IPS-NIHi11 (cell line): ENCODE measurements around the gene ABHD4.
"Not testable (repeated sequence)": the region's sequence is repeated elsewhere in the genome, so short reads cannot be mapped to it uniquely, and the experiment has no call there.

Experiments used
- DNase-seq: peaks from one replicate; pipeline ENCODE4 v3.0.0; 2012; ENCODE audit warnings: mixed read lengths, low spot score

The ABHD4 gene

DNA sequence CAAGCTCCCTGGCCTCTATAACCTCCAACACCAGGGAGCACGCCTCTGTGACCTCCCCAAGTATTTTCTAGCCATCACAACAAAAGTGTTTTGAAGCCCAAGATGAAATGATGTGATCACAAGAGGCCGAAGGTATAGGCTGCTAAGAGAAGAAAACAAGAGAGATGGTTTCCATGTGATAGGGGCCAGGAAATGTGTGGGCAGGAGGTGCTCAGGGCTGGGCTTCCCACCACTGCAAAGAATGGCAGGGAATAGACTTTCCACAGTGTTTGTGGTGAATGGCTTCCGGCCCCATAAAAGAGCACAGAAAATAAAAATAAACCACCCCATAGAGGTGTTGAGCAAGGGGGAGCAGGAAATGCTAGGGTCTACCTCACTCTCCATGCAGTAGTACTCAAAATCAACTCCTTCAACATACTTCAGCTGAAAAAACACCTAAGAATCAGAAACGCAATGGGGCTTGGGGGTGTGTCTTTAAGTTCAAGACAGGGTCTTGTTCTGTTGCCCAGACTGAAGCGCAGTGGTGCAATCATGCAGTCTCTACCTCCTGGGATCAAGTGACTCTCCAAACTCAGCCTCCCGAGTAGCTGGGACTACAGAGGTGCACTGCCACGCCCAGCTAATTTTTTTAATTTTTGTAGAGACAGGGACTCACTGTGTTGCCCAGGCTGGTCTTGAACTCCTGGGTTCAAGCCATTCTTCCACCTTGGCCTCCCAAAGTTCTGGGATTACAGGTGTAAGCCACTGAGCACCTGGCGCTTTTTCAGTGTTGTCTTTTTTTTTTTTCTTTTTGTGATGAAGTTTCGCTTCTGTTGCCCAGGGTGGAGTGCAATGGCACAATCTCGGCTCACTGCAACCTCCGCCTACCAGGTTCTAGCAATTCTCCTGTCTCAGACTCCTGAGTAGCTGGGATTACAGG lies 36.2 kb upstream of the ABHD4 start:
- no peak for DNase-seq

DNA sequence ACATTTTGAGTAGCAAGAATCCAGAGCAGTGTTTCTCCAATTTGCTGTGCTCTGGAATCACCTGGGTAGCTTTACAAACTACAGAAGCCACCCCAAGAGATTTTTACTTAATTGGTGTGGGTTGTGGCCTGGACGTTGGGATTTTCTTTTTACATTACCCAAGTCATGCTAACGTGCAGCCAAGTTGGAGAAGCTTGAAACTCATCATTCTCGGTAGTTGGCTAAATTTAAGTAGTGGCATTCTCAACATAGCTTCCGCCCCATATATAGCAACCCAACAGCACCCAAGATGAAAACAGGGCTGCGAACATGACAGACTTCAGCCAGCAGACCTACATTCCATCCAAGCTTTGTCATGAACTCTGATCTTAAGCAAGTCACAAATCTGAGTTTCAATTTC lies 34.1 kb upstream of the ABHD4 start:
- no peak for DNase-seq

- no peak for DNase-seq
These were observed 33.6 kb upstream of the ABHD4 start for GRCh38 chr14:22564463-22564862.

- no peak for DNase-seq
These were observed 32.6 kb upstream of the ABHD4 start for GRCh38 chr14:22565391-22565945.

- not testable (repeated sequence) for DNase-seq
These were observed 31.8 kb upstream of the ABHD4 start for GRCh38 chr14:22566266-22566665.

- no peak for DNase-seq
These were observed 31.3 kb upstream of the ABHD4 start for GRCh38 chr14:22566845-22567244.

DNA sequence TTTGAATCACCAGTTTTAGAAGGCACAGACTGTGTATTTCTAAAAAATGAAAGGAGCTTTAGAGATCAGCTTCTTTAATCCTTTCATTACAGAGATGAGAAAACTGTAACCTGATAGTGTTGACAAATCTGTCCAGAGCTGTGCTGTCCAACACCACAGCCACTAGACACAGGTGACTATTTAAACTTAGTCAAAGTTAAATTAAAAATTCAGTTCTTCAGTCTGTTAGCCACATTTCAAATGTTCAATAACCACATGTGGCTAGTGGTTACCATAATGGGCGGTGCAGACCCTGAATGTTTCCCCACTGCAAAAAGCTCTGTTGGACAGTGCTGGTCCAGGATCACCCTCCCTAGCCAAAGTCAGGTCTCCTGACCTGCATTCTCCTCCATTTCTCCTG lies 30.7 kb upstream of the ABHD4 start:
- no peak for DNase-seq

DNA sequence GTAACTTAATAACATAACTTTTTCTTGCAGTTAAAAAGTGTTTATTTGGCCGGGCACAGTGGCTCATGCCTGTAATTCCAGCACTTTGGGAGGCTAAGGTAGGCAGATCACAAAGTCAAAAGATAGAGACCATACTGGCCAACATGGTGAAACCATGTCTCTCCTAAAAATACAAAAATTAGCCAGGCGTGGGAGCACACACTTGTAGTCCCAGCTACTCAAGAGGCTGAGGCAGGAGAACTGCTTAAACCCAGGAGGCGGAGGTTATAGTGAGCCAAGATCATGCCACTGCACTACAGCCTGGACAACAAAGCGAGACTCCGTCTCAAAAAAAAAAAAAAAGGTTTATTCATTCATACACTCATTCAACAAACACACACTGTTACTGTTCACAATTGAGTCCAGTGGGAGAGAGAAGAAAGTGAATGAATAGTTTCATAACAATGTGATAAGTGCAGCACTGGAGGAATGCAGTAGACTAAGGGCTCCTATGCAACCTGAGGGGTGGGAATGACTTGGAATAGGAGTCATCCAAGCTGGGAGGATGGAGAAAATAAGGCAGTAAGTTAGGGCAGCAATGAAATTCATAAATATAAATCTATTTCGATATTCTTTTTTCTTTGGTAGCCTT lies 28.9 kb upstream of the ABHD4 start:
- DNase-seq, result no peak

DNA sequence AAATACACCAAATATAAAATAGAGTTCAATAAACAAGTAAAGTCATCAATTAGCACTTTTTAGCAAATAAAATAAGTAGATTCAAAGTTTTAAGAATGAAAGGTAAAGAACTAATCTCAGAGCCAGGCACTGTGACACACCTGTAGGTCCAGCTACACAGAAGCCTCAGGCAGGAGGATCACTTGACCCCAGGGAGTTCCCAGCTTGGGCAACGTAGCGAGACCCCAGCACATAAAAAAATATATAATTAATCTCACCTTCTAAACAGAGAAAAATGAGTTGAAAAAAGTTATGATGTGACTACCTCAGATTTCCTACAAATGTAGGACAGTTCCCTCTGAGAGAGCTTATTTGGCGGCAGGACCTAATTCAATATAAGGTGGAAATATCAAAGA lies 28.4 kb upstream of the ABHD4 start:
- DNase-seq, result no peak

- DNase-seq, result peak; percentile 77
These were observed 27.8 kb upstream of the ABHD4 start for GRCh38 chr14:22570132-22570949.

- DNase-seq, result no peak
These were observed 25.5 kb upstream of the ABHD4 start for GRCh38 chr14:22572562-22573058.

DNA sequence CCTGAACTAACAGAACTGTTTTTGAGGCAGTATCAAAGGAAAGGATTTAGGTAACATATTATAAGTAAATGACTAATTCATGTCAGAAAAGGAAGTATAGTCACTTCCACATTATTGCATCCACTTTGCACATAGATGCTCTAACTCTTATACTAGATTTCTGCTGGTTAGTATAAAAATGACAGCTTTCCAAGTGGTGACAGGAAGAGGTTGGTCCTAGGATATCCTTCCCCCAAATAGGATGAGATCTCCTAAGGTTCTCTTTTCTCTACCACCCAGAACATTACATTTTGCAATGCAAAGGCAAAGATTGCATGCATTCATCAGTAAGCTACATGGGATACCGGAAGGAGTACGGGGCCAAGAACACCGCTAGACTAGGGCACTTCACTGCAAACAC lies 24.3 kb upstream of the ABHD4 start:
- no peak for DNase-seq

DNA sequence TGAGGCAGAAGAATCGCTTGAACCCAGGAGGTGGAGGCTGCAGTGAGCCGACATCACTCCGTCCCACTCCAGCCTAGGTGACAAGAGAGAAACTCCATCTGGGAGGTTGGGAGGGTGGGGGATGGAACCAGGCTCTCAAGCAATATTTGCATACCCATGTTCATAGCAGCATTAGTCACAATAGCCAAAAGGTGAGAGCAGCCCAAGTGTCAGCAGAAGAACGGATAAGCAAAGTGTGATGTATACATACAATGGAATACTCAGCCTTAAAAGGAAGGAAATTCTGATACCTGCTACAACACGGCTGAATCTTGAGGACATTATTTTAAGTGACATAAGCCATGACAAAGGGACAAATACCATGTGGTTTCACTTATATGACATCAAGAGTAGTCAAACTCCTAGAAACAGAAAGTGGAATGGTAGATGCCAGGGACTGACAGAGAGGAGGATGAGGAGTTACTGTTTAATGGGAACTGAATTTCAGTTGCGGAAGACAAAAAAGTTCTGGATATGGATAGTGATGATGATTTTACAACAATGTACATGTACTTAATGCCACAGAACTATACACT lies 20.7 kb upstream of the ABHD4 start:
- no peak for DNase-seq

- no peak for DNase-seq
These were observed 18.9 kb upstream of the ABHD4 start for GRCh38 chr14:22579236-22579635.

- DNase-seq, result no peak
These were observed 18.2 kb upstream of the ABHD4 start for GRCh38 chr14:22579881-22580280.

DNA sequence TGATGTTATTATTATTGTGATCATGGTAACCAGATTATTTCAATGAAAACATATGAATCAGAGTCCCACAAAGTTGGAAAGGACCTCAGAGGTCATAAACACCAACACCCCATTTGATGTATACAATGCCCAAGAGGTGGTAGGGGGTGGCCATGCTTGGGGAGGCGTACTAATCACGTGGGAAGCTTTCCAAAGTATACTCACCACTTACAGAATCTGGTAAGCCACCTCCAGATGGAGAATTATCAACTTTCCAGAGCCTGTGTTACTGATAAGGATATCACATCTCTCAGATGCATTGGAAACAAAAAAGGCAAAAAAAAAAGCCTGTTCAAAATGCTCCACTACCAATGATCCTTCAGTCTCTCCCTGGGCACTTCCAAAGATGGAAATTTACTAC lies 17.5 kb upstream of the ABHD4 start:
- DNase-seq, result no peak

DNA sequence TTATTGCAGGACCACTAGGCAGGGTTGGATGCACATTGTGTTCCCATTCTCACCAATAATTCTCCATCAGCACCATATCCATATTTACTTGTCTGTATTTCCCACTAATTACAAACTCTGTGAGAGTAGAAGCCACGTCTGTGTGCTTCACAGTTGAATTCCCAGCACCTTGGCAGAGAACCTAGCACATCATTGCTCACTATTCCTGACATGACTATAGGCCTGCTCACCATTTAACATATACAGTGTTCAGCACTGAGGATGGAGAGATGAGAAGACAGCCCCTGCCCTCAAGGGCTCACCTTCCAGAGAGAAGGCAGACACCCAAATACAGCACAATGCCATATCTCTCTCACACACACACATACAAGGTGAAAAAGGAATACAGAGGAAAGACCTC lies 14.1 kb upstream of the ABHD4 start:
- DNase-seq, result no peak

GRCh38 chr14:22587247-22587646 lies 10.9 kb upstream of the ABHD4 start:
- no peak for DNase-seq

DNA sequence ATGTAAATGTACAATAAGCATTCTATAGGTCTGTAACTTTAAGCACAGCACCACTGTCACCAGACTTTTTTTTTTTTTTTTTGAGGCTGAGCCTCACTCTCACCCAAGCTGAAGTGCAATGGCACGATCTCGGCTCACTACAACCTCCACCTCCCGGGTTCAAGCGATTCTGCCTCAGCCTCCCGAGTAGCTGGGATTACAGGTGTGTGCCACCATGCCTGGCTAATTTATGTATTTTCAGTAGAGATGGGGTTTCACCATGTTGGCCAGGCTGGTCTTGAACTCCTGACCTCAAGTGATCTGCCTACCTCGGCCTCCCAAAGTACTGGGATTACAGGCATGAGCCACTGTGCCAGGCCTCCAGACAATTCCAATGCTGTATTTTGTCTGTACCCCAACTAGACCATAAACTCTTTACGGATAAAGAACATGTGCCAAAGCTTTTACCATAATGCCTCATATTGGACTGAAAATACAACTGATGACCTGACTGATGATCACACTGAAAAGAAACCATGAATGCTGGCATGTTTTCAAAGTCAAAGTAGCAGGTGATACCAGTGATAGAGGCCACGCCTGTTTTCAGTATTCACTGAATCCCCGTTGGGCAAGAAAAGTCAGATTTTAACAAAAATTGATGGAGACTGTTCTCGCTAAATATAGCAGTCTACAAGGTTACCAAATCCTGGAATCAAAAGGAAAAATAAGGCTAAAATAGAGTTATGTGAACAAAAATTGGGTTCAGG lies 10.2 kb upstream of the ABHD4 start:
- not testable (repeated sequence) for DNase-seq

- no peak for DNase-seq
These were observed 9.5 kb upstream of the ABHD4 start for GRCh38 chr14:22588526-22589095.
